ENCODE data around the gene RPS10.
"Not testable (repeated sequence)": the region's sequence is repeated elsewhere in the genome, so short reads cannot be mapped to it uniquely, and the experiment has no call there.

Gene RPS10

GRCh38 chr6:34381081-34381480 is 44.8 kb downstream of the RPS10 start:
- H4K20me1 ChIP-seq (ENCODE audit: low read depth, low read length) = peaks cover 6% of the 10 kb centered on the region
- H3F3A ChIP-seq (ENCODE audit: insufficient read depth) = peaks cover 4% of the 10 kb centered on the region; the same call in 1 of the 2 replicates
- no peak overlapping the region for H3K4me2 ChIP-seq (ENCODE audit: low read depth, low read length, poor library complexity, severe bottlenecking)
- H3K27me3 ChIP-seq (ENCODE audit: low read length) = no peaks in the 10 kb centered on the region
- H3K36me3 ChIP-seq (ENCODE audit: low read length) = no peaks in the 10 kb centered on the region
- no peak overlapping the region for H2AFZ ChIP-seq (ENCODE audit: low read depth, low read length, severe bottlenecking)
- peaks cover 100% of the 10 kb centered on the region for H3K79me2 ChIP-seq (ENCODE audit: insufficient read depth, low read length)
- H3K9ac ChIP-seq (ENCODE audit: low read length) = no peak overlapping the region
- no peaks in the 10 kb centered on the region for H3K9me3 ChIP-seq (ENCODE audit: insufficient read depth, low read length)
- TF ChIP-seq EZH2phosphoT487 (conservative IDR thresholded peaks at IDR 0.05; ENCODE audit: low read length) (no peak), CTCF (IDR thresholded peaks at IDR 0.05; ENCODE audit: insufficient read depth, low read length, poor library complexity, severe bottlenecking) (no peak)
- H3K4me3 ChIP-seq (ENCODE audit: insufficient read depth, low read length, poor library complexity, severe bottlenecking) = no peak overlapping the region
- no peak overlapping the region for H3K27ac ChIP-seq (ENCODE audit: low read depth, low read length)
- no peaks in the 10 kb centered on the region for H3K9me2 ChIP-seq (replicated peaks; ENCODE audit: insufficient read depth, low read length)

- Histone ChIP-seq H3K9ac (ENCODE audit: low read length) (no peak overlapping the region), H3K4me3 (ENCODE audit: insufficient read depth, low read length, poor library complexity, severe bottlenecking) (no peak overlapping the region)
- TF ChIP-seq EZH2phosphoT487 (conservative IDR thresholded peaks at IDR 0.05; ENCODE audit: low read length) = no peak
- TF ChIP-seq CTCF (IDR thresholded peaks at IDR 0.05; ENCODE audit: insufficient read depth, low read length, poor library complexity, severe bottlenecking) = no peak
Measured at GRCh38 chr6:34378470-34378869, 47.4 kb downstream of the RPS10 start.

GRCh38 chr6:34377984-34378383 is 47.9 kb downstream of the RPS10 start:
- Histone ChIP-seq H2AFZ (ENCODE audit: low read depth, low read length, severe bottlenecking) (no peak overlapping the region), H3K27me3 (ENCODE audit: low read length) (no peaks in the 10 kb centered on the region), H3K9ac (ENCODE audit: low read length) (no peak overlapping the region), H3K9me2 (replicated peaks; ENCODE audit: insufficient read depth, low read length) (no peaks in the 10 kb centered on the region), H3K4me3 (ENCODE audit: insufficient read depth, low read length, poor library complexity, severe bottlenecking) (no peak overlapping the region), H3K36me3 (ENCODE audit: low read length) (no peaks in the 10 kb centered on the region), H3K79me2 (ENCODE audit: insufficient read depth, low read length) (peaks cover 100% of the 10 kb centered on the region), H3K9me3 (ENCODE audit: insufficient read depth, low read length) (no peaks in the 10 kb centered on the region), H3F3A (ENCODE audit: insufficient read depth) (peaks cover 10% of the 10 kb centered on the region), H3K4me2 (ENCODE audit: low read depth, low read length, poor library complexity, severe bottlenecking) (no peak overlapping the region), H3K27ac (ENCODE audit: low read depth, low read length) (no peak overlapping the region), H4K20me1 (ENCODE audit: low read depth, low read length) (peaks cover 13% of the 10 kb centered on the region)
- TF ChIP-seq EZH2phosphoT487 (conservative IDR thresholded peaks at IDR 0.05; ENCODE audit: low read length) = no peak

More at GRCh38 chr6:34378470-34378869, 47.4 kb downstream of the RPS10 start:
- Histone ChIP-seq H3K4me2 (ENCODE audit: low read depth, low read length, poor library complexity, severe bottlenecking) (no peak overlapping the region), H3K27me3 (ENCODE audit: low read length) (no peaks in the 10 kb centered on the region), H3K9me3 (ENCODE audit: insufficient read depth, low read length) (no peaks in the 10 kb centered on the region), H3K79me2 (ENCODE audit: insufficient read depth, low read length) (peaks cover 100% of the 10 kb centered on the region), H2AFZ (ENCODE audit: low read depth, low read length, severe bottlenecking) (no peak overlapping the region), H3F3A (ENCODE audit: insufficient read depth) (peaks cover 12% of the 10 kb centered on the region), H3K27ac (ENCODE audit: low read depth, low read length) (no peak overlapping the region), H3K36me3 (ENCODE audit: low read length) (no peaks in the 10 kb centered on the region), H4K20me1 (ENCODE audit: low read depth, low read length) (peaks cover 13% of the 10 kb centered on the region), H3K9me2 (replicated peaks; ENCODE audit: insufficient read depth, low read length) (no peaks in the 10 kb centered on the region)

GRCh38 chr6:34377571-34377970 is 48.3 kb downstream of the RPS10 start:
- not testable (repeated sequence) for H3K27ac ChIP-seq (ENCODE audit: low read depth, low read length); H2AFZ ChIP-seq (ENCODE audit: low read depth, low read length, severe bottlenecking); H3K36me3 ChIP-seq (ENCODE audit: low read length); H3K27me3 ChIP-seq (ENCODE audit: low read length); H3K9ac ChIP-seq (ENCODE audit: low read length); H3K4me2 ChIP-seq (ENCODE audit: low read depth, low read length, poor library complexity, severe bottlenecking); H3K4me3 ChIP-seq (ENCODE audit: insufficient read depth, low read length, poor library complexity, severe bottlenecking); H3K9me2 ChIP-seq (replicated peaks; ENCODE audit: insufficient read depth, low read length); H3F3A ChIP-seq (ENCODE audit: insufficient read depth); H3K9me3 ChIP-seq (ENCODE audit: insufficient read depth, low read length)
- Histone ChIP-seq H4K20me1 (ENCODE audit: low read depth, low read length) (peaks cover 13% of the 10 kb centered on the region), H3K79me2 (ENCODE audit: insufficient read depth, low read length) (peaks cover 100% of the 10 kb centered on the region)

All from SU-DHL-6 (cell line).